GM12865 (cell line): ENCODE measurements around the gene TRIM71.

ENCODE experiments used
- DNase-seq: peaks from one replicate; pipeline ENCODE4 v3.0.0; 2010; ENCODE audit warnings: low read depth
- H3K4me3 ChIP-seq: 2 replicates; pipeline ENCODE4 v1.5.1; 2011; ENCODE audit warnings: mild to moderate bottlenecking, low read depth, low read length, control low read depth
- CTCF ChIP-seq: IDR thresholded peaks from 2 replicates; pipeline ENCODE4 v1.5.1; 2011; ENCODE audit warnings: low read length, control low read depth, low read depth, inconsistent platforms; ENCODE audit not compliant: insufficient read depth; ENCODE audit errors: missing control alignments

The TRIM71 gene

GRCh38 chr3:32881624-32882023 lies 63.8 kb downstream of the TRIM71 start:
- H3K4me3 ChIP-seq: no peak overlapping the region
- no peak for TF ChIP-seq CTCF

GRCh38 chr3:32882189-32882588 lies 64.4 kb downstream of the TRIM71 start:
- H3K4me3 ChIP-seq: no peak overlapping the region
- TF ChIP-seq CTCF: no peak
- DNase-seq: no peak

More at GRCh38 chr3:32881624-32882023, 63.8 kb downstream of the TRIM71 start:
- no peak for DNase-seq

GRCh38 chr3:32882603-32883025 lies 64.8 kb downstream of the TRIM71 start:
- H3K4me3 ChIP-seq: no peak overlapping the region
- TF ChIP-seq CTCF: no peak
- DNase-seq: peak; percentile 84

- H3K4me3 ChIP-seq: no peak overlapping the region
- TF ChIP-seq CTCF: no peak
- DNase-seq: no peak
Observed at GRCh38 chr3:32883817-32884216, 66.0 kb downstream of the TRIM71 start.

GRCh38 chr3:32884591-32884990 lies 66.8 kb downstream of the TRIM71 start:
- no peak overlapping the region for H3K4me3 ChIP-seq
- no peak for TF ChIP-seq CTCF
- no peak for DNase-seq

- no peak for DNase-seq
- no peak overlapping the region for H3K4me3 ChIP-seq
- TF ChIP-seq CTCF: no peak
Observed at GRCh38 chr3:32885283-32885901, 67.6 kb downstream of the TRIM71 start.

GRCh38 chr3:32886296-32886695 lies 68.5 kb downstream of the TRIM71 start:
- DNase-seq: no peak
- TF ChIP-seq CTCF: no peak
- H3K4me3 ChIP-seq: no peak overlapping the region
